Activated gamma-delta T cell treated with anti-CD3 and anti-CD28 coated beads, Interleukin-2, amount 50 U/mL, for 16 hours (primary cell): ENCODE results near the gene HIC1.

Source experiments
- DNase-seq: peaks from one replicate; pipeline ENCODE4 v3.0.0-alpha.2; 2020; ENCODE audit warnings: low read depth

Gene HIC1

DNA sequence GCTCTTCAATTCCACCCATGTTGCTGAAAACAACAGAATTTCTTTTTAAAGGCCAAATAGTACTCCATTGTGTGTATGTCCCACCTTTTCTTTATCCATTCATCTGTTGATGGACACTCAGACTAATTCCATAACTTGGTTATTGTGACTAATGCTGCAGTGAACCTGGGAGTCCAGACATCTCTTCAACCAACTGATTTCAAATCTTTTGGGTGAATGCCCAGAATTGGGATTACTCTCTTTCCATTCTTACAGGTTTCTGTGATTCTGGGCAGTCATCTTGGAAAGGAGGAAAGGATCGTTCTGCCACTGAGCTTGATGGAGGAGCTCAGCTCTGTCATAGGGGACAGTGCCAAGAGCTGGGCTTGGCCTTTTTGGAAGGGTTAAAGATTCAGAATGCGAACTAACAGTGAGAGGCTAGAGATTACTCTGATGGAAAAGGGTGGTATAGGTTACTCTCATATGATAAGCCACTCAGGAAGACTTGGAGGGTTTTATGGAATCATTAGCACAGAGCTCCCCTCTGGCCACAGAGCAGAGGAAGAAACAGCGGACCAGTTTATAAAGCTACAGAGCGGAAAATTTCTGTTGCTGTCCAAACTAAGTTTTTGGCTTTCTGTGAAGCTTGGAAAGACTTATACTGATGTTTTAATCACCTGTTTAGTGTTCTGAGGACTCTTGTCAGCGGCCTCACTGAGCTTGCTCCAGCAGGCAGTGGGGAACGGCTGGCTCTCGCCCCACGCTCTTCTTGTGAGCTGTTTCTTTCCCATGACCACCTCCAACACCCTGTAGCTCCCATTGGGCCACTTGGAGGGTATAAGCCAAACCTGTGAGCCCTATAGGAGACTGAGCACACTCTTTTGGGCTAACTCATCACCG lies 48.3 kb downstream of the HIC1 start:
- no peak for DNase-seq

DNA sequence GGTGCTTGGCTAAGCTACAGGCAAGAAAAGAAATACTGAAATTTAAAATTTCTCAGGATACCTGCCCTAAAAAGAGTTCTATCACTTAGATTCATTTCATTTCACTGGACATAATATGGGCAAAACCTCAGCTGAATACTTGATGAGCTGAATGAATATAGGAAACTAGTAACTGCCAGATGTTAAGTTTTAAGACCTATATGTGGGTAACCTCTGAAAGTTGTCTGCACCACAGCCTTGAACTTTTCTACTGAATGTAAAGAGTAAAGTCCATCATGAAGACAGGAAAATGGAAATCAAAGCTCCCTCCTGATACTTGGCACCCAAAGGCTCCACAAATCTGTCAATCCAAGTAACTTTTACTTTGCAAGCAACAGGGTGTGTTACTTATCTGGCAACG lies 50.8 kb downstream of the HIC1 start:
- DNase-seq: no peak

DNA sequence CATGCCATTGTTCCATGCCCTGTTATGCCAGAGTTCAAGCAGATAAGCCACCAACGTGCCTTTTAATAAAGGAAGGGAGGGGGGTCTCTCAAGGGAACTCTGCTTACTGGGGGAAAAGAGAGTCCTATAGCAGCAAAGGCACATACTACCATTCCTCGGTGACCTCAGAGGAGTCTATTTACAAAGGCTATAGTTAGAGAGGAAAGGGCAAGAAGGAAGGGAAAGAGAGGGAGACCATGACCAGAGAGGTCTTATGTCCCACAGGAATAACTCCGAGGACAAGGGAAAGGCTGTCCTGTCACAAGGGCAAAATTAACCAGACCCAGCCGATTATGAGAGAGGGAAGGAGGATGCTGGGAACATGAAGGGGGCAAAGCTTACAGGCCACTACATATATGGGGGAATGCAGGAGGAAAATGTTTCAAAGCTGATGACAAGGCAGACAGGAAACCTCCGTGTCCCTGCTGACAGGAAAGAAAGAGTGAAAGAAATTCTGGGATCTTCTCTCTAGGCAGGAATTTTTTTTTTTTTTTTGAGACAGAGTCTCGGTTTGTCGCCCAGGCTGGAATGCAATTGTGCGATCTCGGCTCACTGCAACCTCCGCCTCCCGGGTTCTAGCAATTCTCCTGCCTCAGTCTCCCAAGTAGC lies 51.5 kb downstream of the HIC1 start:
- no peak for DNase-seq

- no peak for DNase-seq
Observed at GRCh38 chr17:2107050-2107449, 52.1 kb downstream of the HIC1 start.

DNA sequence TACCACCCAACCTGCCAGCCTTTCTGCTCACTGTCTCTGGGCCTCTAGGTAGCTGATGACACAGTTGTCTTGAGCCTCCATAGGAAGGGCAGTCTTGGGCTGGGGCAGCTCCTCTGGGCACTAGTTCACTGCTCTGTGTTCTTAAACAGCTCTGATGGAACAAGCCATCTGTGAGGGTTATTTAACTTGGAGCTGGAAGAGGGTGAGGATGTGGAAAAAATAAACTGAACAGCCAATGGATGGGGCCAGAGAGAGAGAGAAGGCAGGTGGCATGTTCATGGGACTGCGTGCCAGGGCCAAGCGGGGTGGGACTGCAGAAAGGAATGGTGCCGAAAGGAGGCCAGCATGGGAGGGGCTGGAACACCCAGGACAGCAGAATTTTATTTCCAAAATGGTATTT lies 52.6 kb downstream of the HIC1 start:
- no peak for DNase-seq

- DNase-seq: no peak
Observed at GRCh38 chr17:2108170-2108569, 53.3 kb downstream of the HIC1 start.

- no peak for DNase-seq
Observed at GRCh38 chr17:2110436-2110835, 55.5 kb downstream of the HIC1 start.

DNA sequence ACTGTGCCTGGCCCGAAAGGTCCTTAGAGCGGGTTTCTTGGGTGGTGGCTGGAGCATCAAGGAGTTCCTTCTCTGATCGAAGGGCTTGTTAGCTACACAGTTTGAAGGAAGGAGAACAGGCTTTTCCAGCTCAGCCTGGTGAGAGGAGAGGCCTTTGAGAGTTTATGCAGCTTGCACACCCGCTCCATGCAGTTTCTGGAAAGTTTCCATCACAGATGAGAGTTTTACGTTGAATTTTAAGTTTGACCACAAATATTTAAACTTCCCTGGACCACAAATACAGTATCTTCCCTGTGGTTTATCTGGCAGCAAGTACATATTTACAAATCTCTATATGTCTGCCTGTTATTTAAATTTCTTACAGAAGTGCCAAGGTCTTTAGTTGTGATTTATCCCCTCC lies 56.8 kb downstream of the HIC1 start:
- no peak for DNase-seq
